Left ventricle myocardium inferior (tissue), 1 donor: ENCODE data around the gene TMIE. TPM values are rescaled to one million over a fixed set of nuclear protein-coding genes. Genes with fewer than 3 reads are reported as not detected.
A peak's percentile ranks its signal among the peaks of the same experiment; 100 is the strongest.

Experiments
- DNase-seq: peaks from one replicate; pipeline ENCODE4 v3.0.0-alpha.2; 2020
- H3K27ac ChIP-seq: fragments of 200-600 bp; replicated peaks from 2 replicates; pipeline ENCODE4 v1.8.0; 2021
- H3K27me3 ChIP-seq: fragments of 200-600 bp; 2 replicates; pipeline ENCODE4 v1.8.0; 2021; ENCODE audit warnings: low read depth
- H3K36me3 ChIP-seq: fragments of 200-600 bp; 2 replicates; pipeline ENCODE4 v1.8.0; 2021
- H3K4me1 ChIP-seq: fragments of 200-600 bp; 2 replicates; pipeline ENCODE4 v1.8.0; 2021
- H3K4me3 ChIP-seq: fragments of 200-600 bp; 2 replicates; pipeline ENCODE4 v1.8.0; 2021; ENCODE audit warnings: mild to moderate bottlenecking, moderate library complexity
- H3K9me3 ChIP-seq: fragments of 200-600 bp; replicated peaks from 2 replicates; pipeline ENCODE4 v1.8.0; 2021
- intact Hi-C: fragments of 100-400 bp; cut with micrococcal nuclease; formaldehyde crosslinking; loops from one replicate; pipeline ENCODE4 v1.11.0; 2022
- total RNA-seq: library from RNA; stranded (reverse); fragmentation: NEBNext Ultra II Directional; extraction: Animal tissue kit (Norgen Biotek cat#: 25700); gene quantifications from one replicate; pipeline ENCODE4 v1.2.1, GENCODE V29; 2021
- TF ChIP-seq, protein P1 (sequence below): fragments of 200-600 bp; IDR thresholded peaks from 2 replicates; pipeline ENCODE4 v1.8.0; 2021; ENCODE audit warnings: antibody characterized with exemption, mild to moderate bottlenecking, borderline replicate concordance
- donor health status: DM: no; HTN: yes; CAD: no; lungs with severe emphysema.

TMIE gene
- total RNA-seq, 1 donor from 2014 or later: 1.5 TPM

DNA sequence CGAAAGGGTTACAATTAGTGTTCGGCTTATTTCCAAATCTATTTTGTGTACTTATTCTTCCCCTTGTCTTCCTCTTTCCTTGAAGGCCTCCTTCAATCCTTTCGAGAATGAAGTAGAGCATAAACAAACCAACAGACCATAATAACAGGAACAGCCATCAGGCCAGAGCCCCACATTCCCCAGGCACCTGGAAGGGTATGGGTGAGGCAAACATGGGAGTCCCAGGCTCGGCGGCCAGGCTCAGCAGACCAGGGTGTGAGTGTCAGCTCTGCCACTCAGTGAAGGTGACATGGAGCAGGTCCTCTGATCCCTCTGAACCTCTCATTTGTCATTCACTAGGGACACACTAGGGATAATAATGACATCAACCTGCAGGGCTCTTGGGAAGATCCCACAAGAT is 21.5 kb upstream of the TMIE start:
- peaks cover 75% of the 10 kb centered on the region for H3K36me3 ChIP-seq
- no peaks in the 10 kb centered on the region for H3K27me3 ChIP-seq
- H3K4me3 ChIP-seq: no peak overlapping the region
- H3K4me1 ChIP-seq: peaks cover 44% of the 10 kb centered on the region
- intact Hi-C loops: no loop called here
- peak overlapping the region; percentile 63 for H3K27ac ChIP-seq
- no peaks in the 10 kb centered on the region for H3K9me3 ChIP-seq
- TF ChIP-seq, protein P1, sequence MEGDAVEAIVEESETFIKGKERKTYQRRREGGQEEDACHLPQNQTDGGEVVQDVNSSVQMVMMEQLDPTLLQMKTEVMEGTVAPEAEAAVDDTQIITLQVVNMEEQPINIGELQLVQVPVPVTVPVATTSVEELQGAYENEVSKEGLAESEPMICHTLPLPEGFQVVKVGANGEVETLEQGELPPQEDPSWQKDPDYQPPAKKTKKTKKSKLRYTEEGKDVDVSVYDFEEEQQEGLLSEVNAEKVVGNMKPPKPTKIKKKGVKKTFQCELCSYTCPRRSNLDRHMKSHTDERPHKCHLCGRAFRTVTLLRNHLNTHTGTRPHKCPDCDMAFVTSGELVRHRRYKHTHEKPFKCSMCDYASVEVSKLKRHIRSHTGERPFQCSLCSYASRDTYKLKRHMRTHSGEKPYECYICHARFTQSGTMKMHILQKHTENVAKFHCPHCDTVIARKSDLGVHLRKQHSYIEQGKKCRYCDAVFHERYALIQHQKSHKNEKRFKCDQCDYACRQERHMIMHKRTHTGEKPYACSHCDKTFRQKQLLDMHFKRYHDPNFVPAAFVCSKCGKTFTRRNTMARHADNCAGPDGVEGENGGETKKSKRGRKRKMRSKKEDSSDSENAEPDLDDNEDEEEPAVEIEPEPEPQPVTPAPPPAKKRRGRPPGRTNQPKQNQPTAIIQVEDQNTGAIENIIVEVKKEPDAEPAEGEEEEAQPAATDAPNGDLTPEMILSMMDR: no peak
- DNase-seq: no peak

DNA sequence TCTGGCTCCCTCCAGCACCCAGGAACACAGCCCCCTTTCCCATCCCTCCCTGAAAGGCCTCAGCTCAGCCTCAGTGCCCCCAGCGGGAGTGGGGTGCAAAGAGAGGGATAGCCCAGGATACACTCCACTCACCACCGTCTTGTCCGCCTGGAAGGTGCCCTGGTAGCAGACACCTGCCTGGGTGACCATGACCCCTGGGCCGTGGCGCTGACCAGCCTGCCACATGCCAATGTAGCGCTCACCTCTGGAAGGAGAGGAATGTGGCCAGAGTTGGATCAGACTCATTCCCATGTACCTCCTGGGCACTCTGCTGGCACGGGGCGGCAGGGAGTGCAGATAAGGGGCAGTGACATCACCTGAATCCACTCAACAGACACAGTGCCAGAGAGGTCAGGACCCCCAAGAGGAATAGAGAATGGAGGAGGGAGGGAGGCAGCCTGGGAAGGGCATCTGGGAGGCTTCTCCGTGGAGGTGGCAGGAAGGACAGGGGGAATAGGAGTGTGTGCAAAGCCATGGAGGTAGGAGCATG is 20.8 kb upstream of the TMIE start:
- no peaks in the 10 kb centered on the region for H3K27me3 ChIP-seq
- peaks cover 44% of the 10 kb centered on the region for H3K4me1 ChIP-seq
- TF ChIP-seq, protein P1: no peak
- H3K27ac ChIP-seq: peak overlapping the region; percentile 63
- H3K4me3 ChIP-seq: no peak overlapping the region
- no peaks in the 10 kb centered on the region for H3K9me3 ChIP-seq
- intact Hi-C loops: no loop called here
- no peak for DNase-seq
- peaks cover 75% of the 10 kb centered on the region for H3K36me3 ChIP-seq

DNA sequence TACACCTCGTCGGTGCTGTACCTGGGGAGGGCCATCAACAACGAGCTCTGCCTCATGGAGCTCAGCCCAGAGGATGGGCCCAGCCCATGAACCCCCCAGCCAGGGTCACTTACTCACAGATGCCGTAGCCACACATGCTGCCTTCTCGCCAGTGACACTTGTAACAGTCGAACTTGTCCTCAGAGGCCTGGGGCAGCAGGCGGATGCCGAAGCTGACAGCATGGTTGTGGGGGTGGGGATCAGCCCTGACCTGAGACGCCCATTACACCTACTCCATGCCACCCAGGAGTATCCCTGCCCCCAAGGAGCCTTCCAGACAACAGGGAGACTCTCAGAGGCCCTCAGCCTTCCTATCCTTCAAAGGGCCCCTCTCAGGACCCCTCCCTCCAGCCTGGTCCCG is 19.8 kb upstream of the TMIE start:
- H3K36me3 ChIP-seq: peaks cover 77% of the 10 kb centered on the region
- peak overlapping the region; percentile 63 for H3K27ac ChIP-seq
- no peak for DNase-seq
- intact Hi-C loops: no loop called here
- TF ChIP-seq, protein P1: no peak
- no peak overlapping the region for H3K4me3 ChIP-seq
- H3K27me3 ChIP-seq: no peaks in the 10 kb centered on the region
- peaks cover 36% of the 10 kb centered on the region for H3K4me1 ChIP-seq
- H3K9me3 ChIP-seq: no peaks in the 10 kb centered on the region

DNA sequence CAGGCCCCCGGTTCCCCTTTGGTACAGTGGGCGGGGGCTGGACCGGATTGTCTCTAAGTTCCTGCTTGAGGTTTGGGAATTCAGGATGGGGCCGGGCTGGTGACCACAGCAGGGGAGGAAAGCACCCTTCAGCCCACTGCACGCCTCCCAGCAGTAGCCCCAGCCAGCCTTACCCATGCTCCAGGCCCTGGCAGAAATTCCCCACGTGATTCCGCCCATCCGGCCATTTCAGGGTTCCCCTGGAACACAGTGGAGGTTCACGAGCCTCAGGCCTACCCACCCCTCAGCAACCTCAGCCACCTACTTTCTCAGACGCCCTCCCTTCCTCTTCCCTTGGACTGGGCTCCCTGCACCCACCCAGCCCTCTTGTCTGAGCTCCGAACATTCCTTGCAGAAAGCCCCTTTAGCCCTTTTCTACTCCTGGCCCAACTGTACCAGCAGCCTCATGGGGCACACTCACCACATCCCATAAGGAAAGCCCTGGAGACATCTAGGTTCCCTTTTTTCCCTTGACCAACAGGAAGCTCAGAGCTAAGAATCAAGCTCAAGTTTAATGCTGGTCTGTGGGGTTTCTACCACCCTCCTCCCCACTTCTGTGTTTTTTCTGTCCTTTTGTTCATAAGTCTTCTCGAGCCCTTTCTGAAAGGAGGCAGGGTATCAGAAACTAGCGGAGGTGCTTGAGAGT is 19.2 kb upstream of the TMIE start:
- intact Hi-C loops: no loop called here
- peaks cover 34% of the 10 kb centered on the region for H3K4me1 ChIP-seq
- H3K4me3 ChIP-seq: no peak overlapping the region
- H3K36me3 ChIP-seq: peaks cover 82% of the 10 kb centered on the region
- H3K27me3 ChIP-seq: no peaks in the 10 kb centered on the region
- H3K27ac ChIP-seq: peak overlapping the region; percentile 63
- H3K9me3 ChIP-seq: no peaks in the 10 kb centered on the region
- no peak for DNase-seq
- TF ChIP-seq, protein P1: no peak

DNA sequence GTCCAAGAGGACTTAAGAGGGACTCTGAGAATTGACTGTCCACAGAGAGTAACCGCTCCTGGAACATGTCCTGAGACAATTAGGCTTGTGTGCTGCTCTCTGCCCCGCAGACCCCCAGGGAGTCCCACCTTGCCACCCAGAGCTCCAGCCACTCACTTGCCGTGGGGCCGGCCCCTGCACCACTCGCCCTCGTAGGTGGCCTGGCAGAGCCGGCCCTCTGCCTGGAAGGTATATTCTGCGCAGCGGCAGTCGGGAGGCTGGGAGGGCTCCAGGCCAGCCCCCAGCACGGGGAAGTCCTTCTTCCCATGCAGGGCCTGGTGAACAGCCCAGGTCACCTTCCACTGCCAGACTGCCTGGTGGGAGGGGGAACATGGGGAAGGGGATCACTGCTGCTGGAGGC is 18.2 kb upstream of the TMIE start:
- no peak for DNase-seq
- no peak overlapping the region for H3K4me3 ChIP-seq
- intact Hi-C loops: no loop called here
- H3K4me1 ChIP-seq: peaks cover 34% of the 10 kb centered on the region
- H3K9me3 ChIP-seq: no peaks in the 10 kb centered on the region
- no peaks in the 10 kb centered on the region for H3K27me3 ChIP-seq
- H3K36me3 ChIP-seq: peaks cover 91% of the 10 kb centered on the region
- TF ChIP-seq, protein P1: no peak
- H3K27ac ChIP-seq: no peak overlapping the region
